ENCODE data around the gene CLEC3B. TPM values are rescaled to one million over a fixed set of nuclear protein-coding genes. Genes with fewer than 3 reads are reported as not detected.

The CLEC3B gene
- 0.79 TPM in 1 of 2 replicates, not detected in the other for total RNA-seq

GRCh38 chr3:45026038-45026437 is at the start of gene CLEC3B:
TSS of gene CLEC3B (plus strand) at chr3:45026303. CDS start at chr3:45026363, 60 bp downstream.

Other genes starting within 250 kb of the CLEC3B start
- 19.0 and 26.7 TPM in 2 replicates for gene TMEM42, start 164.4 kb upstream of the CLEC3B start, total RNA-seq
- gene TGM4, start 151.7 kb upstream of the CLEC3B start, total RNA-seq = 0.33 and 0.35 TPM in 2 replicates
- 63.0 and 93.3 TPM in 2 replicates for gene ZDHHC3, start 50.1 kb upstream of the CLEC3B start, total RNA-seq
- gene EXOSC7, start 50.1 kb upstream of the CLEC3B start, total RNA-seq = 59.2 and 94.3 TPM in 2 replicates
- gene CDCP1, start 120.1 kb downstream of the CLEC3B start, total RNA-seq = 37.9 and 62.0 TPM in 2 replicates
- gene TMEM158, start 200.0 kb downstream of the CLEC3B start, total RNA-seq = 6.0 and 8.8 TPM in 2 replicates